Renal pelvis (tissue), 4 donors: ENCODE data around the gene ETS1. TPM values are rescaled to one million over a fixed set of nuclear protein-coding genes. Genes with fewer than 3 reads are reported as not detected.
A peak's percentile ranks its signal among the peaks of the same experiment; 100 is the strongest.

Source experiments
- DNase-seq: peaks from one replicate; pipeline ENCODE4 v3.0.0-alpha.2; 2013
- polyA plus RNA-seq, 3 donors: library from polyadenylated mRNA; unstranded; fragments of 120-200 nt; gene quantifications; one replicate each; pipeline ENCODE4 v1.2.1, GENCODE V29; 2013; ENCODE audit not compliant: insufficient read length in 3 of 3

The ETS1 gene
- polyA plus RNA-seq, 3 donors = 64.4 to 68.6 (median 66.8) TPM

- DNase-seq = peak; percentile 57
These were observed 80.3 kb downstream of the ETS1 start for GRCh38 chr11:128506999-128507611.

- no peak for DNase-seq
These were observed 81.0 kb downstream of the ETS1 start for GRCh38 chr11:128506356-128506755.

- no peak for DNase-seq
These were observed 81.8 kb downstream of the ETS1 start for GRCh38 chr11:128505449-128506065.

GRCh38 chr11:128504486-128504885 is 82.9 kb downstream of the ETS1 start:
- no peak for DNase-seq

- no peak for DNase-seq
These were observed 83.9 kb downstream of the ETS1 start for GRCh38 chr11:128503245-128503991.

- DNase-seq = no peak
These were observed 84.6 kb downstream of the ETS1 start for GRCh38 chr11:128502726-128503125.

GRCh38 chr11:128501632-128502549 is 85.5 kb downstream of the ETS1 start:
- DNase-seq = no peak

GRCh38 chr11:128501008-128501407 is 86.3 kb downstream of the ETS1 start:
- no peak for DNase-seq

GRCh38 chr11:128500493-128500892 is 86.9 kb downstream of the ETS1 start:
- DNase-seq = no peak

GRCh38 chr11:128499613-128500253 is 87.6 kb downstream of the ETS1 start:
- no peak for DNase-seq

- DNase-seq = no peak
These were observed 88.6 kb downstream of the ETS1 start for GRCh38 chr11:128498721-128499245.

GRCh38 chr11:128497776-128498095 is 89.6 kb downstream of the ETS1 start:
- no peak for DNase-seq

GRCh38 chr11:128497061-128497775 is 90.1 kb downstream of the ETS1 start:
- DNase-seq = no peak

GRCh38 chr11:128496692-128497060 is 90.7 kb downstream of the ETS1 start:
- DNase-seq = no peak

GRCh38 chr11:128496249-128496648 is 91.1 kb downstream of the ETS1 start:
- no peak for DNase-seq

- DNase-seq = no peak
These were observed 92.7 kb downstream of the ETS1 start for GRCh38 chr11:128494418-128495332.

- DNase-seq = no peak
These were observed 93.8 kb downstream of the ETS1 start for GRCh38 chr11:128493570-128493965.

- no peak for DNase-seq
These were observed 94.3 kb downstream of the ETS1 start for GRCh38 chr11:128492903-128493569.

- DNase-seq = no peak
These were observed 94.9 kb downstream of the ETS1 start for GRCh38 chr11:128492461-128492860.
